ENCODE results near the gene MYH2.

The MYH2 gene

DNA sequence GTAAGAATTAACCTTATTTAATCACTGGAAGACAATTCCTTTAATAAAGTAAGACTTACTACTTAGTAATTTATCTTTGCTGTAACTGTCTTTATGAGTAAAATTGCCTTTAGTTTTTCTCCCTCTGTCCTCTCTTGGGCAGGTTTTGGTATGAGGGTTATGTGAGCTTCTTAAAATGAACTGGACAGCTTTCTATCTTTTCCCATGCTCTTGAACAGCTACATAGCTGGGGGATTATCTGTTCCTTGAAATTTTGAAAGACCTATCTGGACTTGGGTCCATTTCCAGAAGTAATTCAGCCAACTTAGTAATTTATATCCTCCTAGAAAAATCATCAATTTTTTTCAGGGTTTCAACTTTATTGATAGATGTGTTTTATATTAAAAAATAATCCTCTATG, 27.5 kb downstream of the MYH2 start:
- Histone ChIP-seq H3K27ac (ENCODE audit: low read depth, low read length, poor library complexity, severe bottlenecking) (no peak overlapping the region), H3K4me2 (ENCODE audit: low read length) (no peak overlapping the region), H3K79me2 (ENCODE audit: insufficient read depth, low read length) (no peaks in the 10 kb centered on the region), H3K9me2 (ENCODE audit: low read depth, low read length) (no peaks in the 10 kb centered on the region), H3K4me1 (ENCODE audit: insufficient read depth, low read length, severe bottlenecking) (no peaks in the 10 kb centered on the region), H3K36me3 (ENCODE audit: insufficient read depth, low read length) (no peaks in the 10 kb centered on the region), H3K9me3 (ENCODE audit: low read length) (no peaks in the 10 kb centered on the region), H3K27me3 (ENCODE audit: insufficient read depth, low read length) (no peaks in the 10 kb centered on the region), H4K20me1 (ENCODE audit: insufficient read depth, low read length) (no peaks in the 10 kb centered on the region), H3K9ac (ENCODE audit: low read length) (no peak overlapping the region), H3K4me3 (ENCODE audit: low read depth, low read length, poor library complexity, severe bottlenecking) (no peak overlapping the region), H3F3A (ENCODE audit: insufficient read depth, low read length) (no peaks in the 10 kb centered on the region), H2AFZ (ENCODE audit: low read length) (no peak overlapping the region)
- TF ChIP-seq CTCF (IDR thresholded peaks at IDR 0.05; ENCODE audit: low read length): no peak
- TF ChIP-seq EZH2 (IDR thresholded peaks at IDR 0.05; ENCODE audit: borderline replicate concordance, low read length): no peak

DNA sequence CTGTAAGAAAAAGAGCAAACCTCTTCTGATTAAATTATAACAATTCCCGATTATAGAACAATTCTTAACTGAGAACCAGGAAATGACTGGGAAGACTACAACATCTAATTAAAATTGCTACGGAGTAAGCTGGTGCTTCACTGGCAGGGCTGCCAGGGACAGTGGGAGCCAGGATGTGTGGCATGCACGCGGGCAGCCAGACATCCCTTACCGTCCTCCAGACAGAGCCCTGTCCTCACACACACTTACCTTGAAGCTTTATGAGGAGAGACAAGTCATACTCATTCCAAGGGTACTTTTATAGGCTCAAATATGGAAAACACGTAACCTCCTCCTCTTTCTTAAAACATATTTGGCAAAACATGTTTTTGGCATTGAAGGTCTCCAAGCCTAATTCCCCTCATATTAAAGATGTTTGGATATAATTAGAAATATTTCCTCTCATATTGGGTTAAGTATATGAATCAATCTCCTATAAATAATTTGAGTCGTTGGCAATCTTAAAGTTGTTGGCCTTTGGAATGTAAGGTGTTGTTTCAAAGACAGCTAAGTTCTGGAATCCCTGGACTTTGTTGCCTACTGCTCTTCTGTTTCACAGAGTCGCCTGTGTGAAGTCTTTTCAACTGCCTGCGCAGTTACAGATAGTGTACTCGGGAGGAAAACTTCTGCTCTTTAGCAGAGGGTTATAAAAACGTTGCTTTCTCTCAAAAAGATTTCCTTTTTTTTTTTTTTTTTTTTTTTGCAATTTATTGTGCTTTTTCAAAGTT, 31.0 kb downstream of the MYH2 start, which contains the start of gene MYH1:
Gene MYH1, minus strand, starts transcription at position 272 of the 767 bp plus-strand sequence. CDS start 1,900 bp downstream, outside the sequence.
- no peak within 1 kb of the TSS for H2AFZ ChIP-seq (ENCODE audit: low read length)
- no peaks in the 10 kb centered on the region for H3K36me3 ChIP-seq (ENCODE audit: insufficient read depth, low read length)
- no peak within 1 kb of the TSS for H3K4me3 ChIP-seq (ENCODE audit: low read depth, low read length, poor library complexity, severe bottlenecking)
- no peak within 1 kb of the TSS for H3K27ac ChIP-seq (ENCODE audit: low read depth, low read length, poor library complexity, severe bottlenecking)
- H3K9me2 ChIP-seq (ENCODE audit: low read depth, low read length): no peaks in the 10 kb centered on the region
- H3F3A ChIP-seq (ENCODE audit: insufficient read depth, low read length): no peaks in the 10 kb centered on the region
- H4K20me1 ChIP-seq (ENCODE audit: insufficient read depth, low read length): no peaks in the 10 kb centered on the region
- no peaks in the 10 kb centered on the region for H3K27me3 ChIP-seq (ENCODE audit: insufficient read depth, low read length)
- no peaks in the 10 kb centered on the region for H3K9me3 ChIP-seq (ENCODE audit: low read length)
- H3K79me2 ChIP-seq (ENCODE audit: insufficient read depth, low read length): no peaks in the 10 kb centered on the region
- H3K4me2 ChIP-seq (ENCODE audit: low read length): no peak within 1 kb of the TSS
- no peaks in the 10 kb centered on the region for H3K4me1 ChIP-seq (ENCODE audit: insufficient read depth, low read length, severe bottlenecking)
- TF ChIP-seq EZH2 (IDR thresholded peaks at IDR 0.05; ENCODE audit: borderline replicate concordance, low read length): no peak
- TF ChIP-seq CTCF (IDR thresholded peaks at IDR 0.05; ENCODE audit: low read length): no peak
- no peak within 1 kb of the TSS for H3K9ac ChIP-seq (ENCODE audit: low read length)

GRCh38 chr17:10516638-10517037, 32.8 kb downstream of the MYH2 start:
- Histone ChIP-seq H3K9me2 (ENCODE audit: low read depth, low read length) (no peaks in the 10 kb centered on the region), H3K4me1 (ENCODE audit: insufficient read depth, low read length, severe bottlenecking) (no peaks in the 10 kb centered on the region), H3K9me3 (ENCODE audit: low read length) (no peaks in the 10 kb centered on the region), H3K79me2 (ENCODE audit: insufficient read depth, low read length) (no peaks in the 10 kb centered on the region), H3F3A (ENCODE audit: insufficient read depth, low read length) (no peaks in the 10 kb centered on the region), H3K4me2 (ENCODE audit: low read length) (no peak overlapping the region), H3K9ac (ENCODE audit: low read length) (no peak overlapping the region), H3K27ac (ENCODE audit: low read depth, low read length, poor library complexity, severe bottlenecking) (no peak overlapping the region), H3K4me3 (ENCODE audit: low read depth, low read length, poor library complexity, severe bottlenecking) (no peak overlapping the region), H3K36me3 (ENCODE audit: insufficient read depth, low read length) (no peaks in the 10 kb centered on the region), H2AFZ (ENCODE audit: low read length) (no peak overlapping the region), H3K27me3 (ENCODE audit: insufficient read depth, low read length) (no peaks in the 10 kb centered on the region), H4K20me1 (ENCODE audit: insufficient read depth, low read length) (no peaks in the 10 kb centered on the region)
- no peak for TF ChIP-seq EZH2 (IDR thresholded peaks at IDR 0.05; ENCODE audit: borderline replicate concordance, low read length)
- no peak for TF ChIP-seq CTCF (IDR thresholded peaks at IDR 0.05; ENCODE audit: low read length)

Measured in OCI-LY1 (cell line).